A673 (cell line): ENCODE measurements around the gene NUMA1.

Experiments
- CTCF ChIP-seq: fragments of 300-800, 200-600 bp; sonication (generic); conservative IDR thresholded peaks from 2 replicates; pipeline ENCODE4 v1.5.1; 2017; ENCODE audit warnings: low read depth, mild to moderate bottlenecking, antibody characterized with exemption, low read length, moderate library complexity, mixed read lengths
- EZH2 ChIP-seq: fragments of 200-600 bp; sonication (generic); IDR thresholded peaks from 2 replicates; pipeline ENCODE4 v1.6.1; 2017; ENCODE audit warnings: borderline replicate concordance, low read depth, mild to moderate bottlenecking, mixed read lengths, antibody characterized with exemption, low read length; ENCODE audit not compliant: poor library complexity, severe bottlenecking

GRCh38 chr11:72111300-72112142 lies 31.2 kb upstream of the NUMA1 start:
- TF ChIP-seq CTCF (no peak), EZH2 (no peak)
